GM18508 (cell line): ENCODE data around the gene RILPL1.
"Not testable (repeated sequence)": the region's sequence is repeated elsewhere in the genome, so short reads cannot be mapped to it uniquely, and the experiment has no call there.

ENCODE experiments used
- ATAC-seq: cut with Tn5 transposase; IDR thresholded peaks from one replicate; pipeline ENCODE4 v1.9.1; 2021; ENCODE audit warnings: moderate number of reproducible peaks; ENCODE audit not compliant: insufficient read depth, unreplicated experiment

The RILPL1 gene

GRCh38 chr12:123498126-123498825 lies 35.2 kb downstream of the RILPL1 start:
- ATAC-seq, result no peak

GRCh38 chr12:123497065-123497464 lies 36.5 kb downstream of the RILPL1 start:
- ATAC-seq, result no peak

- no peak for ATAC-seq
These were observed 39.2 kb downstream of the RILPL1 start for GRCh38 chr12:123494124-123494851.

- not testable (repeated sequence) for ATAC-seq
These were observed 41.0 kb downstream of the RILPL1 start for GRCh38 chr12:123492339-123493039.

- ATAC-seq, result no peak
These were observed 42.0 kb downstream of the RILPL1 start for GRCh38 chr12:123491481-123491880.

GRCh38 chr12:123491056-123491455 lies 42.5 kb downstream of the RILPL1 start:
- ATAC-seq, result no peak

GRCh38 chr12:123490089-123490488 lies 43.4 kb downstream of the RILPL1 start:
- ATAC-seq, result no peak

GRCh38 chr12:123489580-123489979 lies 43.9 kb downstream of the RILPL1 start:
- ATAC-seq, result no peak

GRCh38 chr12:123488539-123489230 lies 44.8 kb downstream of the RILPL1 start:
- ATAC-seq, result no peak

- no peak for ATAC-seq
These were observed 46.1 kb downstream of the RILPL1 start for GRCh38 chr12:123487428-123487827.

- no peak for ATAC-seq
These were observed 47.8 kb downstream of the RILPL1 start for GRCh38 chr12:123485756-123486155.

GRCh38 chr12:123483602-123484248 lies 49.8 kb downstream of the RILPL1 start:
- no peak for ATAC-seq

GRCh38 chr12:123482876-123483275 lies 50.6 kb downstream of the RILPL1 start:
- no peak for ATAC-seq

- not testable (repeated sequence) for ATAC-seq
These were observed 52.3 kb downstream of the RILPL1 start for GRCh38 chr12:123481251-123481650.

GRCh38 chr12:123479442-123480180 lies 53.9 kb downstream of the RILPL1 start:
- no peak for ATAC-seq

- no peak for ATAC-seq
These were observed 54.8 kb downstream of the RILPL1 start for GRCh38 chr12:123478762-123479161.

GRCh38 chr12:123478069-123478468 lies 55.5 kb downstream of the RILPL1 start:
- no peak for ATAC-seq

GRCh38 chr12:123475246-123475703 lies 58.2 kb downstream of the RILPL1 start:
- no peak for ATAC-seq

- no peak for ATAC-seq
These were observed 58.9 kb downstream of the RILPL1 start for GRCh38 chr12:123474485-123475245.
